Renal pelvis (tissue), 4 donors: ENCODE measurements around the gene RBBP8. TPM values are rescaled to one million over a fixed set of nuclear protein-coding genes. Genes with fewer than 3 reads are reported as not detected.

Experiments used
- DNase-seq: peaks from one replicate; pipeline ENCODE4 v3.0.0-alpha.2; 2013
- polyA plus RNA-seq, 3 donors: library from polyadenylated mRNA; unstranded; fragments of 120-200 nt; gene quantifications; one replicate each; pipeline ENCODE4 v1.2.1, GENCODE V29; 2013; ENCODE audit not compliant: insufficient read length in 3 of 3

RBBP8 gene
- polyA plus RNA-seq, 3 donors: 42.9 to 53.8 (median 52.7) TPM

- DNase-seq: no peak
Observed at GRCh38 chr18:22988208-22988607, 55.1 kb downstream of the RBBP8 start.

GRCh38 chr18:22998344-22998743, 65.2 kb downstream of the RBBP8 start:
- DNase-seq: no peak

DNA sequence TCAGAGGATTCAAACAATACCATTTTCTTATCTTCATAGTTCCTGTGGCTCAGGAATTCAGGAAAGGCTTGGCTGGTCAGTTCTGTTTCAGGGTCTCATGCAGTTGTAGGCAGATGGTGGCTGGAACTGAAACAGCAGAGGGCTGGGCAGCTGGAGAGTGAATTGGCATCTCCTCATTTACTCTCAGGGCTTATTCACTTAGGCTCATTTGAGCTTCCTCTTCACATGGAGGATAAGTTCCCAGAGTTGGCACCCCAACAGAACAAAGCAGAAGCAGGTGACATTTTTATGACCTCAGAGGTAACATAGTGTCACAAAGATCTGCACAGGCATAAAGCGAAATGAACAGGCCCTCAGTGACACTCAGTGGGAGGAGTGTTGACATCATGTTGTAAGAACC, 66.1 kb downstream of the RBBP8 start:
- DNase-seq: no peak

GRCh38 chr18:22999647-23000046, 66.5 kb downstream of the RBBP8 start:
- no peak for DNase-seq

DNA sequence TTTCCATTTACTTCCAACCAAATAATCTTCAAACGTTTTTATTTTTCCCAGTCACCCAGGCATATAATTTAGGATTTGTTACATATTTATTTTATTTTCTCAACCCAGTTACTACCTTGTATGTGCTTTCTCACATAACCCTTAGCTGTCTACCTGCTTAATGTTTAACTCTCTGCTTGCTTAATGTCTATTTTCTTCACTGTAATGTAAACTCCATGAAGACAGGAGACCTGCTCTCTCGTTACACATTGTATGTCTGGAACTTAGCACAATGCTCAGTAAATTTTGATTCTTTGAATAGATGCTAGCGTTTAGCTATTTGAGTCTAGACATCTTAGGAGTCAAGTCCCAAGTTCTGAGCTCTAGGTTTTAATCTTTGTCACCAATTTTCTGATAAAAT, 70.2 kb downstream of the RBBP8 start:
- DNase-seq: no peak

GRCh38 chr18:23012249-23012648, 79.1 kb downstream of the RBBP8 start:
- no peak for DNase-seq

GRCh38 chr18:23020555-23021294, 87.6 kb downstream of the RBBP8 start:
- DNase-seq: no peak

- DNase-seq: no peak
Observed at GRCh38 chr18:23021623-23022022, 88.5 kb downstream of the RBBP8 start.

- DNase-seq: no peak
Observed at GRCh38 chr18:23032030-23032582, 99.0 kb downstream of the RBBP8 start.

- DNase-seq: no peak
Observed at GRCh38 chr18:23033056-23033455, 99.9 kb downstream of the RBBP8 start.

- peak; percentile 23 for DNase-seq
Observed at GRCh38 chr18:23036660-23037201, 103.6 kb downstream of the RBBP8 start.

DNA sequence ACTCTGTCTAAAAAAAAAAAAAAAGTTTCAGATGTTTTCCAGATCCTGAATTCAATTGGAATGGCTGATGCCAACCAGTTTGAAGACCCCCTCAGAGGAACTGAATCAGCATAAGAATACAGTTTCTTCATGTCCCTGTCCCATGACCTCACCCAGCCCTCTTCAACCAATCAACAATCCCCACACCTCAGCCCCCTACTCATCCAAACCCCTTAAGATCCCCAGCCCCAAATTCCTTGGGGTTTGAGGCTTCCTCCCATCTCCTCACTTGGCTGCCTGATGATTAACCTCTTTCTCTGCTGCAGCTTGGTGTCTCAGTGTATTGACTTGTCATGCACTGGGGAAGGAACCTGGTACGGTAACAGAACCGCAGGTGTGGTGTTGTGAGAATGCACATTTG, 104.5 kb downstream of the RBBP8 start:
- no peak for DNase-seq

DNA sequence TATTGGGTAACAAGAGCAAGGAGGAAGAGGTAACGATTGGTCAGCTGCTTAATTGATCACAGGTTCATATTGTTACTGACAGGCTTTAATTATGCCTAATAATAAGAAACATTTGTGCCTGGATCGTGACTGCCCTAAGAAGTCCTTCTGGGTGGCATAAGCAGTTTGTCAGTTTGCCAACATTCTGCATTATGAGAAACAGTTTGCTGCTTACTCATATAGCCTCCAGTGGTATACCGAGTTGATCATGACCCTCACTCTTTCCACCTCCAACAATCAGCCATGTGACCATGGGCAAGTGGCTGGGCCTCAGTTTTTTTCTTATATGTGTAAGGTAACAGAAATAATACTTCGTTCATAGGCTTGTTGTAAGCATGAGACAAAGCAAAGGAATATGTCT, 105.6 kb downstream of the RBBP8 start:
- DNase-seq: no peak

DNA sequence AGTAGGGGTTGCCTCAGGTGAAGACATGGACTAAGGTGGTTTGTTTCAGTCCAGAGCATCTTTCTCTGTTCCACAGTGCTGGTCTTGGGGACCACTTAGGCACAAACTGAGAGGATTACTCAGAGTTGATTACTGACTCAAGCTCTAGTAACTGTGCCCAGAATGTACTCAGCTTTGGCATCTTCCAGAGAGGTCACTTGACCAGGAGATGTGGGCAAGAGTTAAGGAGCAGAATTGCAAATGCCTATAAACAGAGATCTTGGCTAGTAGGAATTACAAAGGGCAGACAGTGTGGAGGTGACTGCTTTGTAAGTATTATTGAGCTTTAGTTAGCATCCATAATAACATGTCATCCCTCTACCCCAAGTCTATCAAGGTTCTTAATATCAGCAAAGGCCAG, 109.0 kb downstream of the RBBP8 start:
- DNase-seq: no peak

DNA sequence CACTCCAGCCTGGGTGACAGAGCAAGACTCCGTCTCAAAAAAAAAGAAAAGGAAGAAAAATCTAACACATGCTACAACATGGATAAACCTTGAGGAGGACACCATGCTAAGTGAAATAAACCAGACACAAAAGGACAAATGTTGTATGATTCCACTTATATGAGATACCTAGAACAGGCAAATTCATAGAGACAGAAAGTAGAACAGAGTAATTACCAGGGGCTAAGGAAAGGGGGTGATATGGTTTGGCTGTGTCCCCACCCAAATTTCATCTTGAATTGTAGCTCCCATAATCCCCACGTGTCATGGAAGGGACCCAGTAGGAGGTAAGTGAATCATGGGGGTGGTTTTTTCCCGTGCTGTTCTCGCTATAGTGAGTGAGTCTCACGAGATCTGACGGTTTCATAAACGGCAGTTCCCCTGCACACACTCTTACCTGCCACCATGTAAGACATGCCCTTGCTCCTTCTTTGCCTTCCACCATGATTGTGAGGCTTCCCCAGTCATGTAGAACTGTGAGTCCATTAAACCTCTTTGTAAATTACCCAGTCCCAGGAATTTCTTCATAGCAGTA, 110.8 kb downstream of the RBBP8 start:
- no peak for DNase-seq

DNA sequence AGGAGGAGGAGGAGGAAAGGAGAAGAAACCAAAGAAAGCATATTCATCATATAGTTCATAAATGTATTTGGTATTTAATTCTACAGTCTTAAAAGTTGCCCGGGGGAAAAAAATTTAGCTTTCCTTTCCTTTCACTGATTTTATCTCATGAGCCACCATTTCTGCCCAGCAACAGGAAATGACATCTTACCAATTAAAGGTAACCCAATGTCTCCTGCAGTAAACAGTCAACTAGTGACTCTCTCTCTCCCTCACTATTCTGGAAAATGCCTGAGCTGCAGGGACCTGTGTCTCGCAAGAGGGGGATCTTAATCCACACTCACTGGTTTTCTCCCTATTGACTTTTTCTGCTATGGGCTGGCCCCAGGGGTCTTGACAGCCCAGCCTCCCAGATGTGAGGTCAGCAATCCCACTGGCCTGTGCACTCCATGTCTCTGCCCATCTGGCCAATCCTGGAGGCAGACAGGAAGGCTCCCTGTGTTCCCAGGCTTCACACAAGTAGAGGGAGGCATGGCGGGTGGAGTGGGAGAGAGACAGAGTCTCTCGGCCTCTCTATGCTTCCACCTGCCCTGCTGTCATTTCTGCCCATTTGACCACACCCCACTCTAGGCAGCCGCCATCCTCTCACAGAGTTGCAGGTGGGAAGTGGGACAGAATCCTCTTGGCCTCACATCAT, 116.7 kb downstream of the RBBP8 start:
- no peak for DNase-seq

DNA sequence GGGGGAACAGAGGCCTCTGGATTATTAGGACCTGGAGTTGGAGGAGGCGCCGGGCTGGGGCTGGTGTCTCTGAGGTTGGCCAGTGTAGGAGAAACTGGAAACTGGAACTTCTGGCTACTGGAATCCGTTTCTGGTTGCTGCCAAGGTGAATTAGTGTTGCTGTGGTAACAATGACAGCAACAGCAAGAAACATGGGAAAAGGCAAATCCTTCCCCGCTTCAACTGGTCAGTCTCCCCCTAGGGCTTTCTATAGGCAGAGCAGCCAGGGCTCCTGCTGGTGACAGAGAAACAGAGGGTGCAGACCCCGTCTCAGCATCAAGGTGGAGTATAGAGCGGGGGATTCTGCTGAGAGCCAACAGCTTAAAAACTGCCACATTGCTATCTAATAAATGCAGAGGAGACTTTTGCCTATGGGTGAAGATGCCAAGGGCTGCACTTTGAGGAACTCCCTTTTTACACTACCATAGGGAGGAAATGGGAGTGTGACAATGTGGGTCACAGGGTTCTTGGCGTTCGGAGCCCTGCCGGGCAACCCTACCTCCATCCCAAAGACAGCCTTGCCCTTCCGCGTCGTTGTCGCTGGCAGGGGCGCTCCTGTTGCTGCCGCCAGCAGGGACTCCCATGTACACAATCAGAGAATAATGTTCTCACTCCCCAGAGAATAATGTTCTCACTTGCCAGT, 120.8 kb downstream of the RBBP8 start:
- DNase-seq: peak; percentile 67

- no peak for DNase-seq
Observed at GRCh38 chr18:23054553-23054952, 121.4 kb downstream of the RBBP8 start.

DNA sequence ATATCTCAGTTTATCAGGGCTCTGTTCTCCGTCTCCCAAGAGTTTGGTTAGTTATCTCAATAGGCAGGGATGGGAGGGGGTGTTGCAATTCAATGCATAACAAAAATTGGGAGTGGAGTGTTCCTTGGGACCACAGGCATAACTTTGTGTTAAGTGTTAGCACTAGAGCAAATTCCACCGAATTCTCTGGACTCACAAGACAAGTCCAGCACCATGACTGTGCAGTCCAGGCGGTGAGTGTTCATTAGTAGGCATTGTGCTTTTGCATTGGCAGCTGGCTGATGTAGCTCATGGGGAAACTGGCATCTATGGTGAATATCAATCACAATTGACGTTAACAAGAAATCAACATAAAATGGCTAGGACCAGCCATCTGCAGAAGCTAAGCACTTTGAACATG, 123.2 kb downstream of the RBBP8 start:
- DNase-seq: no peak

- DNase-seq: no peak
Observed at GRCh38 chr18:23057096-23057495, 124.0 kb downstream of the RBBP8 start.

DNA sequence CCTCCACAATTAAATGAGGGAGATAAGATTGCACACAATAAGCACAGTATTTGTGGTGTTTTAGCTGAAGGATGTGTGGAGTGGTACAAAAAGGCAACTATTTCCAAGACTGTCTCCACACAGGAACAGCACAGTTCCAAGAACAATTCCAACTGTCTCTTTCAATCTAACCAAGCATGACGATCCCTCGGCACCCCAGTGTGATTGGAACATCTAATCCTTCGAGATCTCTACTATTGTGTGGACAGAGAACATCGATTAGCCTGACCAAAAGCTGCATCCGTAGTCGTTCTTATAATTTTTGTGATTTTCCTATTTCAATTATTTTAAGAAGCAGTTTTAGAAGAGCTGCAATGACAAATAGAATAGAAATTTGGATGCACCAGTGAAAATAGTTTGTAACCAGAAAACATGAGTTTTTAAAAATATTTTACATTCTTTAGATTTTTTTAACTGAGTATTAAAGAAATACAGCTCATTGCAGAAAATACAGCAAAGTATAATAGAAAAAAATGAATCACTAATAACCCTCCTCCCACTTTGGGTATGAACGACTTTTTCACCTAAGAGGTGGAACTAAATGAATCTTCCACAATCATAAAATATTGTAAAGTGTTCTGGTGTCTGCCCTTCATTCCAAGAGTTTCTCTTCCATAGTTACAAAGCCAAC, 125.8 kb downstream of the RBBP8 start:
- DNase-seq: no peak
